GM12878 (cell line): Measurements from ENCODE around the gene RGSL1. TPM values are rescaled to one million over a fixed set of nuclear protein-coding genes. Genes with fewer than 3 reads are reported as not detected.

Experiments
- ATAC-seq: fragments of 200-7000 bp; cut with Tn5 transposase; 3 replicates; pipeline ENCODE4 v1.9.1; 2020; ENCODE audit warnings: mild to moderate bottlenecking, moderate library complexity
- BruUV-seq: library from RNA; stranded (reverse); fragments of 400-500 nt; replicated peaks from 2 replicates; lab custom pipeline; 2021; lab: Mats Ljungman, UMichigan
- CTCF ChIA-PET: fragments of 300-600 bp; sonication (Branson Sonifier 250); formaldehyde crosslinking; extraction: SDS; loops from one replicate; lab custom pipeline; 2021; ENCODE audit warnings: inconsistent platforms; lab: Yijun Ruan, JAX
- POLR2A ChIA-PET: fragments of 350-600 bp; formaldehyde crosslinking; extraction: SDS; loops from one replicate; lab custom pipeline; 2021; ENCODE audit warnings: inconsistent platforms; lab: Charles Lee
- RAD21 ChIA-PET: fragments of 300-600 bp; sonication (Branson Sonifier 250); formaldehyde crosslinking; loops from one replicate; lab custom pipeline; 2023; ENCODE audit warnings: antibody characterized with exemption; ENCODE audit not compliant: unreplicated experiment; lab: Charles Lee
- SMC1A ChIA-PET: fragments of 300-600 bp; sonication (Branson Sonifier 250); formaldehyde crosslinking; loops from one replicate; lab custom pipeline; 2023; ENCODE audit not compliant: unreplicated experiment, uncharacterized antibody; lab: Charles Lee
- DNase-seq: peaks from one replicate; pipeline ENCODE4 v3.0.0-alpha.2; 2011; ENCODE audit warnings: low read depth, low spot score
- FAIRE-seq: peaks from 3 replicates; lab custom pipeline; 2011; peaks lifted over from hg19 to GRCh38; lab: Jason Lieb, UNC
- H2AFZ ChIP-seq: 2 replicates; pipeline ENCODE4 v1.6.0; 2011; ENCODE audit warnings: low read depth, low read length, control low read depth; ENCODE audit not compliant: control insufficient read depth
- H3K27ac ChIP-seq: 2 replicates; pipeline ENCODE4 v1.5.1; 2011; ENCODE audit warnings: control low read depth; ENCODE audit not compliant: control insufficient read depth, insufficient read depth
- H3K27me3 ChIP-seq, 2 experiments: replicated peaks in 1 of 2; 2 replicates each; pipeline versions ENCODE4 v1.6.0 to v1.6.1; 2011; ENCODE audit warnings: low read length in 1 of 2; ENCODE audit not compliant: control insufficient read depth in 2 of 2, insufficient read depth in 2 of 2
- H3K36me3 ChIP-seq, 2 experiments: 2 replicates each; pipeline ENCODE4 v1.5.1; 2011; ENCODE audit warnings: low read length in 1 of 2; ENCODE audit not compliant: control insufficient read depth in 2 of 2, insufficient read depth in 2 of 2
- H3K4me1 ChIP-seq: 2 replicates; pipeline ENCODE4 v1.6.1; 2011; ENCODE audit warnings: mild to moderate bottlenecking, low read length, moderate library complexity, mixed read lengths; ENCODE audit not compliant: control insufficient read depth, insufficient read depth
- H3K4me2 ChIP-seq: 2 replicates; pipeline ENCODE4 v1.6.0; 2011; ENCODE audit warnings: control low read depth; ENCODE audit not compliant: control insufficient read depth, insufficient read depth
- H3K4me3 ChIP-seq: fragments of 200-600 bp; sonication (generic); 2 replicates; pipeline ENCODE4 v1.5.1; 2016
- H3K79me2 ChIP-seq: 2 replicates; pipeline ENCODE4 v1.6.0; 2011; ENCODE audit warnings: low read length; ENCODE audit not compliant: control insufficient read depth, insufficient read depth
- H3K9ac ChIP-seq: 2 replicates; pipeline ENCODE4 v1.8.0; 2011; ENCODE audit warnings: low read length, control low read depth, mixed read lengths; ENCODE audit not compliant: control insufficient read depth, insufficient read depth
- H3K9me3 ChIP-seq: replicated peaks from 3 replicates; pipeline ENCODE4 v1.5.1; 2011; ENCODE audit warnings: mild to moderate bottlenecking, low read length; ENCODE audit not compliant: control insufficient read depth, insufficient read depth
- H4K20me1 ChIP-seq: 2 replicates; pipeline ENCODE4 v1.6.0; 2011; ENCODE audit not compliant: control insufficient read depth, insufficient read depth
- BHLHE40 ChIP-seq, 2 experiments: fragments of 450-650 bp in 1 of 2; IDR thresholded peaks; 2 replicates each; pipeline ENCODE4 v1.6.1; 2011 to 2017; ENCODE audit warnings: low read depth in 2 of 2, borderline replicate concordance in 1 of 2, improper control_type of control experiment in 1 of 2, low read length in 1 of 2, mild to moderate bottlenecking in 1 of 2
- EED ChIP-seq: sonication (generic); IDR thresholded peaks from 2 replicates; pipeline ENCODE4 v1.6.1; 2016; ENCODE audit warnings: antibody characterized with exemption, low read depth
- EGR1 ChIP-seq, 2 experiments: IDR thresholded peaks; 1 replicate in 1 of 2; 2 replicates in 1 of 2; pipeline ENCODE4 v1.6.1; 2011 to 2012; ENCODE audit warnings: low read depth in 2 of 2, low read length in 2 of 2, borderline replicate concordance in 1 of 2, mild to moderate bottlenecking in 1 of 2, moderate library complexity in 1 of 2
- EP300 ChIP-seq, 2 experiments: fragments of 150-350 bp in 1 of 2; IDR thresholded peaks; 2 replicates each; pipeline ENCODE4 v1.6.1; 2011 to 2012; ENCODE audit warnings: low read depth in 2 of 2, low read length in 2 of 2, borderline replicate concordance in 1 of 2, improper control_type of control experiment in 1 of 2, inconsistent platforms in 1 of 2; ENCODE audit not compliant: control insufficient read depth in 1 of 2
- GATAD2B ChIP-seq: fragments of 450-650 bp; conservative IDR thresholded peaks from 2 replicates; pipeline ENCODE4 v1.6.1; 2017; ENCODE audit warnings: low read depth, mild to moderate bottlenecking, moderate library complexity
- IKZF1 ChIP-seq: fragments of 450-650 bp; conservative IDR thresholded peaks from 2 replicates; pipeline ENCODE4 v1.6.1; 2017; ENCODE audit warnings: antibody characterized with exemption, mild to moderate bottlenecking
- IKZF2 ChIP-seq, 2 experiments: fragments of 450-650 bp; IDR thresholded peaks; 2 replicates each; pipeline ENCODE4 v1.6.1; 2017; ENCODE audit warnings: mild to moderate bottlenecking in 2 of 2, moderate library complexity in 2 of 2
- MEF2B ChIP-seq: fragments of 450-650 bp; IDR thresholded peaks from 2 replicates; pipeline ENCODE4 v1.6.1; 2018; ENCODE audit warnings: mild to moderate bottlenecking, moderate library complexity; ENCODE audit not compliant: partially characterized antibody, poor library complexity, severe bottlenecking
- PAX8 ChIP-seq: fragments of 450-650 bp; IDR thresholded peaks from 2 replicates; pipeline ENCODE4 v1.6.1; 2017; ENCODE audit warnings: mild to moderate bottlenecking, moderate library complexity
- POLR2AphosphoS5 ChIP-seq: IDR thresholded peaks from 2 replicates; pipeline ENCODE4 v1.6.1; 2011; ENCODE audit warnings: mild to moderate bottlenecking, low read length, inconsistent platforms
- RELA ChIP-seq: fragments of 450-650 bp; IDR thresholded peaks from 2 replicates; pipeline ENCODE4 v1.8.0; 2014; ENCODE audit warnings: borderline replicate concordance; ENCODE audit not compliant: partially characterized antibody
- SIX5 ChIP-seq: IDR thresholded peaks from 2 replicates; pipeline ENCODE4 v1.6.1; 2011; ENCODE audit warnings: mild to moderate bottlenecking, low read depth, low read length, moderate library complexity; ENCODE audit not compliant: severe bottlenecking
- SMAD5 ChIP-seq: IDR thresholded peaks from 2 replicates; pipeline ENCODE4 v1.6.1; 2016; ENCODE audit warnings: antibody characterized with exemption, low read depth
- YBX1 ChIP-seq: fragments of 450-650 bp; IDR thresholded peaks from 2 replicates; pipeline ENCODE4 v1.6.1; 2016; ENCODE audit warnings: antibody characterized with exemption
- ZNF622 ChIP-seq: fragments of 450-650 bp; IDR thresholded peaks from 2 replicates; pipeline ENCODE4 v1.6.1; 2017; ENCODE audit warnings: mild to moderate bottlenecking, inconsistent platforms
- WGBS: methylation state at CpG from one replicate; pipeline ENCODE4 v1.1.6; 2016; ENCODE audit warnings: low lambda C conversion rate; ENCODE audit not compliant: insufficient replicate concordance, insufficient coverage; ENCODE audit errors: missing lambda C conversion rate; 5-methylcytosine and 5-hydroxymethylcytosine counted together
- in situ Hi-C: fragments of 300-500 bp; cut with MboI; formaldehyde crosslinking; loops from 9 replicates; pipeline ENCODE4 v1.14.3; 2018; ENCODE audit warnings: mixed read lengths
- intact Hi-C: fragments of 100-400 bp; cut with micrococcal nuclease; formaldehyde crosslinking; loops from one replicate; pipeline ENCODE4 v1.14.2; 2022; ENCODE audit not compliant: unreplicated experiment
- polyA plus RNA-seq, 11 experiments: library from polyadenylated mRNA; depleted of rRNA in 4 of 11; unstranded in 6 of 11; stranded (reverse) in 5 of 11; fragments of >200 nt; fragmentation: Nextera tagmentation in 4 of 11; fragmentation: Illumina TruSeq in 1 of 11; extraction: Ambion mirVana in 4 of 11; extraction: Trizol in 1 of 11; gene quantifications; 1 replicate in 1 of 11; 2 replicates in 10 of 11; pipeline versions ENCODE4 v1.2.1 to v1.2.3, GENCODE V29; 2011 to 2016; ENCODE audit warnings: inconsistent platforms in 2 of 11, missing spikeins in 2 of 11, low read depth in 1 of 11
- total RNA-seq, 4 experiments: library from RNA; depleted of rRNA in 3 of 4; stranded (reverse); fragments of >200 nt in 3 of 4; fragmentation: Illumina TruSeq in 1 of 4; extraction: Trizol in 1 of 4; gene quantifications; 2 replicates each; pipeline versions ENCODE4 v1.2.1 to v1.2.3, GENCODE V29; 2013 to 2021
- TF ChIP-seq, protein P1 (sequence below): fragments of 450-650 bp; IDR thresholded peaks from 2 replicates; pipeline ENCODE4 v1.6.1; 2014; ENCODE audit warnings: mild to moderate bottlenecking
- TF ChIP-seq, protein P2 (sequence below): fragments of 450-650 bp; IDR thresholded peaks from 2 replicates; pipeline ENCODE4 v1.6.1; 2017; ENCODE audit warnings: mild to moderate bottlenecking
- TF ChIP-seq, protein P3 (sequence below): fragments of 450-650 bp; IDR thresholded peaks from 2 replicates; pipeline ENCODE4 v1.6.1; 2017; ENCODE audit warnings: low read depth, mild to moderate bottlenecking, moderate library complexity

The RGSL1 gene
- total and polyA plus RNA-seq, 10 of the 15 experiments (the other 5 are each of a cell fraction or from before 2014, with no cell fraction given) = 0.05 to 0.28 (median 0.27) TPM; not detected in 5

DNA sequence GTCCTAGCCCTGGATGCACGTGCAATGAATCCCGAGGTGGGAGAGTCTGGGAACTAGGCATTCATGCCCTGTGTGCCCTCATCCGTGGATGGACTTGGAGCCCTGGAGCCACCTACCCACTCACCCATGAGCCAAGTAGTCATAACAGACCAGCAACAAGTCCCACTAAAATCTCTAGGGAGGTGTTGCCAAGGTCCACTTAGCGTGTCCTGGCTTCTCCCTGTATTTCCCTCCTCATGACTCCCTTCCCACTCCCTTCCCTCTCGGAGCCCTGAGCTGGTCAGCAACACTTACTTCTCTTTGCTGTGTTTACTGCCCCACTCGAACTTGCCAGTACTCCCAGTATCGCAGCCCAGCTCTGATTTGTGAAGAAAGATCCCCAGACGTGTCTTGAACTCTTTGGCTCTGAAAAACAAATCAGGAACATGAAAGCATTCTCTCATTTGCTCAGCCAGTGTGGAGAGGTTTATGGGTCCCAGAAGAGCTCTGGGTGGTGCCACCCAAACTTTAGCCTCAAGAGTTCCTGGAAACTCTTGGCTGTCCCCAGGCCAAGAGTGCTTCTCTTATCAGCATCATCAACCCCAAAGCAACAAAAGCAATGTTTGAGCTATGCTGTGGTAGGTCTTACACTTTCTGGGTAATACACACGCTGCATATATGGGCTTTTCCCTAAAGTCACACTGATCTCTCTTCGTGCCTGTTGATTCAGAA is 153.1 kb downstream of the RGSL1 start:
- ATAC-seq = peak; percentile 4
- Histone ChIP-seq H2AFZ (no peak overlapping the region), H3K27ac (peak overlapping the region; percentile 54), H3K4me3 (peak overlapping the region; percentile 85), H3K79me2 (peaks cover 37% of the 10 kb centered on the region), H4K20me1 (no peaks in the 10 kb centered on the region; the same call in 1 of the 2 replicates), H3K4me1 (peaks cover 15% of the 10 kb centered on the region), H3K9ac (peak overlapping the region; percentile 64), H3K9me3 (no peaks in the 10 kb centered on the region), H3K27me3 (no peaks in the 10 kb centered on the region), H3K4me2 (peak overlapping the region; percentile 78), H3K36me3 (peaks cover 11 to 24% of the 10 kb centered on the region in 2 experiments; a peak in 3 of 4 replicates)
- CTCF ChIA-PET = interaction anchor here (0.6 to 37.4 kb wide), 16 partner anchors 9 to 273 kb away, joined by 3 to 1888 read pairs (median 5); partner anchors contain the start of gene NPL
- DNase-seq = no peak
- TSS peak; percentile 67 for BruUV-seq
- intact Hi-C loops (loop anchor here (5.0 kb wide), 2 partner anchors 114 to 234 kb away; partner anchors contain the start of gene DHX9), in situ Hi-C loops (no loop called here)
- POLR2A ChIA-PET = interaction anchor here (0.6 to 3.5 kb wide), 11 partner anchors 9 to 185 kb away, joined by 3 to 20 read pairs (median 6); no protein-coding TSS in a partner anchor
- RAD21 ChIA-PET = interaction anchor here (0.5 to 23.0 kb wide), 18 partner anchors 9 to 237 kb away, joined by 3 to 946 read pairs (median 8); no protein-coding TSS in a partner anchor
- SMC1A ChIA-PET = interaction anchor here (0.7 to 28.0 kb wide), 20 partner anchors 9 to 227 kb away, joined by 3 to 1145 read pairs (median 4); partner anchors contain the start of genes NPL and RNASEL
- no peak for FAIRE-seq
- 2% methylated on average over 10 of the region's 10 CpGs for WGBS
- TF ChIP-seq YBX1 (no peak), BHLHE40 (IDR thresholded peaks at IDR 0.05; ENCODE audit: borderline replicate concordance in 1 of 2, low read depth in 2 of 2, low read length in 1 of 2) (peak in 1 of 2 experiments; percentile 50; a peak in 1 of 4 replicates), EGR1 (IDR thresholded peaks at IDR 0.05; ENCODE audit: borderline replicate concordance in 1 of 2, low read depth in 2 of 2, low read length in 2 of 2) (no peak), MEF2B (peak; percentile 17), GATAD2B (0 out of 2 replicates have a peak, but pooled peaks have one; percentile 20), ZNF622 (no peak), PAX8 (no peak), POLR2AphosphoS5 (peak; percentile 20; the same call in 1 of the 2 replicates), IKZF2 (IDR thresholded peaks at IDR 0.05) (peak; percentile 31 to 33; a peak in 2 of 4 replicates), EED (peak; percentile 44; the same call in 1 of the 2 replicates), SIX5 (no peak), SMAD5 (0 out of 2 replicates have a peak, but pooled peaks have one; percentile 21), IKZF1 (peak; percentile 62), EP300 (IDR thresholded peaks at IDR 0.05; ENCODE audit: borderline replicate concordance in 1 of 2, control insufficient read depth in 1 of 2, low read depth in 2 of 2, low read length in 2 of 2) (no peak), RELA (no peak)
- TF ChIP-seq, protein P1, sequence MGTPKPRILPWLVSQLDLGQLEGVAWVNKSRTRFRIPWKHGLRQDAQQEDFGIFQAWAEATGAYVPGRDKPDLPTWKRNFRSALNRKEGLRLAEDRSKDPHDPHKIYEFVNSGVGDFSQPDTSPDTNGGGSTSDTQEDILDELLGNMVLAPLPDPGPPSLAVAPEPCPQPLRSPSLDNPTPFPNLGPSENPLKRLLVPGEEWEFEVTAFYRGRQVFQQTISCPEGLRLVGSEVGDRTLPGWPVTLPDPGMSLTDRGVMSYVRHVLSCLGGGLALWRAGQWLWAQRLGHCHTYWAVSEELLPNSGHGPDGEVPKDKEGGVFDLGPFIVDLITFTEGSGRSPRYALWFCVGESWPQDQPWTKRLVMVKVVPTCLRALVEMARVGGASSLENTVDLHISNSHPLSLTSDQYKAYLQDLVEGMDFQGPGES = no peak
- TF ChIP-seq, protein P2, sequence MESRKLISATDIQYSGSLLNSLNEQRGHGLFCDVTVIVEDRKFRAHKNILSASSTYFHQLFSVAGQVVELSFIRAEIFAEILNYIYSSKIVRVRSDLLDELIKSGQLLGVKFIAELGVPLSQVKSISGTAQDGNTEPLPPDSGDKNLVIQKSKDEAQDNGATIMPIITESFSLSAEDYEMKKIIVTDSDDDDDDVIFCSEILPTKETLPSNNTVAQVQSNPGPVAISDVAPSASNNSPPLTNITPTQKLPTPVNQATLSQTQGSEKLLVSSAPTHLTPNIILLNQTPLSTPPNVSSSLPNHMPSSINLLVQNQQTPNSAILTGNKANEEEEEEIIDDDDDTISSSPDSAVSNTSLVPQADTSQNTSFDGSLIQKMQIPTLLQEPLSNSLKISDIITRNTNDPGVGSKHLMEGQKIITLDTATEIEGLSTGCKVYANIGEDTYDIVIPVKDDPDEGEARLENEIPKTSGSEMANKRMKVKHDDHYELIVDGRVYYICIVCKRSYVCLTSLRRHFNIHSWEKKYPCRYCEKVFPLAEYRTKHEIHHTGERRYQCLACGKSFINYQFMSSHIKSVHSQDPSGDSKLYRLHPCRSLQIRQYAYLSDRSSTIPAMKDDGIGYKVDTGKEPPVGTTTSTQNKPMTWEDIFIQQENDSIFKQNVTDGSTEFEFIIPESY = no peak
- TF ChIP-seq, protein P3, sequence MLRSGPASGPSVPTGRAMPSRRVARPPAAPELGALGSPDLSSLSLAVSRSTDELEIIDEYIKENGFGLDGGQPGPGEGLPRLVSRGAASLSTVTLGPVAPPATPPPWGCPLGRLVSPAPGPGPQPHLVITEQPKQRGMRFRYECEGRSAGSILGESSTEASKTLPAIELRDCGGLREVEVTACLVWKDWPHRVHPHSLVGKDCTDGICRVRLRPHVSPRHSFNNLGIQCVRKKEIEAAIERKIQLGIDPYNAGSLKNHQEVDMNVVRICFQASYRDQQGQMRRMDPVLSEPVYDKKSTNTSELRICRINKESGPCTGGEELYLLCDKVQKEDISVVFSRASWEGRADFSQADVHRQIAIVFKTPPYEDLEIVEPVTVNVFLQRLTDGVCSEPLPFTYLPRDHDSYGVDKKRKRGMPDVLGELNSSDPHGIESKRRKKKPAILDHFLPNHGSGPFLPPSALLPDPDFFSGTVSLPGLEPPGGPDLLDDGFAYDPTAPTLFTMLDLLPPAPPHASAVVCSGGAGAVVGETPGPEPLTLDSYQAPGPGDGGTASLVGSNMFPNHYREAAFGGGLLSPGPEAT = no peak
